Measurements from ENCODE around the gene SLC35F4. TPM values are rescaled to one million over a fixed set of nuclear protein-coding genes. Genes with fewer than 3 reads are reported as not detected.

The SLC35F4 gene
- total and polyA plus RNA-seq, 10 donors: not detected

GRCh38 chr14:57559576-57559975 is 306.3 kb downstream of the SLC35F4 start:
- H3K9me3 ChIP-seq: peaks cover 0 to 8% (median 3%) of the 10 kb centered on the region in 8 donors
- no peaks in the 10 kb centered on the region for H3K4me1 ChIP-seq
- no peak for DNase-seq
- intact Hi-C loops (cut with DNase I; ENCODE audit: low total_unique reads): no loop called here
- WGBS, 5 donors: 72 to 80% (median 75%) methylated on average over 5 of the region's 5 CpGs
- TF ChIP-seq POLR2AphosphoS5 (IDR thresholded peaks at IDR 0.05): no peak
- TF ChIP-seq CTCF (IDR thresholded peaks at IDR 0.05 in 8 of 11, conservative IDR thresholded peaks at IDR 0.05 in 3 of 11): no peak
- TF ChIP-seq POLR2A (IDR thresholded peaks at IDR 0.05): no peak
- no peaks in the 10 kb centered on the region for H3K27me3 ChIP-seq (replicated peaks in 1 of 7)
- no peaks in the 10 kb centered on the region for H3K36me3 ChIP-seq
- H3K4me3 ChIP-seq: no peak overlapping the region
- no peak overlapping the region for H3K27ac ChIP-seq

GRCh38 chr14:57549765-57550420 is 316.0 kb downstream of the SLC35F4 start:
- H3K27ac ChIP-seq: no peak overlapping the region
- WGBS, 5 donors: 84 to 86% (median 85%) methylated on average over 4 of the region's 4 CpGs
- H3K4me3 ChIP-seq: no peak overlapping the region
- peaks cover 0 to 33% (median 21%) of the 10 kb centered on the region in 8 donors for H3K9me3 ChIP-seq
- no peaks in the 10 kb centered on the region for H3K27me3 ChIP-seq (replicated peaks in 1 of 7)
- no peaks in the 10 kb centered on the region for H3K36me3 ChIP-seq
- DNase-seq: no peak
- intact Hi-C loops (cut with DNase I; ENCODE audit: low total_unique reads): no loop called here
- no peak for TF ChIP-seq POLR2A (IDR thresholded peaks at IDR 0.05)
- no peak for TF ChIP-seq CTCF (IDR thresholded peaks at IDR 0.05 in 8 of 11, conservative IDR thresholded peaks at IDR 0.05 in 3 of 11)
- no peak for TF ChIP-seq POLR2AphosphoS5 (IDR thresholded peaks at IDR 0.05)
- no peaks in the 10 kb centered on the region for H3K4me1 ChIP-seq

- Histone ChIP-seq H3K4me1 (no peaks in the 10 kb centered on the region), H3K4me3 (no peak overlapping the region), H3K27ac (no peak overlapping the region), H3K36me3 (no peaks in the 10 kb centered on the region), H3K27me3 (replicated peaks in 1 of 7) (no peaks in the 10 kb centered on the region), H3K9me3 (peaks cover 0 to 33% (median 16%) of the 10 kb centered on the region in 8 donors)
- 52 to 76% (median 65%) methylated on average over 2 of the region's 2 CpGs for WGBS, 5 donors
- no peak for DNase-seq
- TF ChIP-seq POLR2A (IDR thresholded peaks at IDR 0.05) (no peak), POLR2AphosphoS5 (IDR thresholded peaks at IDR 0.05) (no peak), CTCF (IDR thresholded peaks at IDR 0.05 in 8 of 11, conservative IDR thresholded peaks at IDR 0.05 in 3 of 11) (no peak)
- intact Hi-C loops (cut with DNase I; ENCODE audit: low total_unique reads): no loop called here
These were observed 316.8 kb downstream of the SLC35F4 start for GRCh38 chr14:57549016-57549564.

- no peak for TF ChIP-seq CTCF (IDR thresholded peaks at IDR 0.05 in 8 of 11, conservative IDR thresholded peaks at IDR 0.05 in 3 of 11)
- no peak for TF ChIP-seq POLR2A (IDR thresholded peaks at IDR 0.05)
- TF ChIP-seq POLR2AphosphoS5 (IDR thresholded peaks at IDR 0.05): no peak
- Histone ChIP-seq H3K9me3 (peaks cover 0 to 37% (median 18%) of the 10 kb centered on the region in 8 donors), H3K27me3 (replicated peaks in 1 of 7) (no peaks in the 10 kb centered on the region), H3K4me1 (no peaks in the 10 kb centered on the region), H3K27ac (no peak overlapping the region), H3K4me3 (no peak overlapping the region), H3K36me3 (no peaks in the 10 kb centered on the region)
- 67 to 85% (median 77%) methylated on average over 2 of the region's 2 CpGs for WGBS, 5 donors
- intact Hi-C loops (cut with DNase I; ENCODE audit: low total_unique reads): no loop called here
- no peak for DNase-seq
These were observed 318.8 kb downstream of the SLC35F4 start for GRCh38 chr14:57547131-57547530.
